Measurements from ENCODE around the gene CACHD1.

DNA sequence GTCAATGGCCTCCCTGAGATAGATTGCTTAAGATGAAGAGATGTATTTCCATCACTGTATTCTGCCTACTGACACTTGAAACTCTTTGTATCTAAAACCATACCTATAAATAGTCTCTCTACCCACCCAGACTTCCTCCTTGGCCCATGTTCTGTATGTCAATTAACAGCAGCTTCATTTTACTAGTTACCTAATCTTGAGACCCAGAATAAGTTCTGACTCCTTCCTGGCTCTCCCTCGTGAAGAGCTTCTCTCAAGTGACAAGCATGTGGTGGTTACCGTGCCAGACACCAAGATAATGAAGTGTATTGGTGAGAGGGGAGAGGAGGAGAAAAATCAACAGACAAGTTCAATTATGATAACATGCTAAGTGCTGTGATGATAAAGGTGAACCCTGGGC, 146.1 kb downstream of the CACHD1 start:
- TF ChIP-seq RFX5 (IDR thresholded peaks at IDR 0.05; ENCODE audit: borderline replicate concordance, low read depth, low read length) (no peak), CREB1 (IDR thresholded peaks at IDR 0.05) (no peak), EZH2 (IDR thresholded peaks at IDR 0.05; ENCODE audit: low read depth, low read length, severe bottlenecking) (no peak), POLR2A (IDR thresholded peaks at IDR 0.05; ENCODE audit: control extremely low read depth in 1 of 2, low read depth in 2 of 2, low read length in 2 of 2) (no peak), EGR1 (IDR thresholded peaks at IDR 0.05; ENCODE audit: borderline replicate concordance, low read depth, low read length) (no peak)
- TF ChIP-seq, protein P1, sequence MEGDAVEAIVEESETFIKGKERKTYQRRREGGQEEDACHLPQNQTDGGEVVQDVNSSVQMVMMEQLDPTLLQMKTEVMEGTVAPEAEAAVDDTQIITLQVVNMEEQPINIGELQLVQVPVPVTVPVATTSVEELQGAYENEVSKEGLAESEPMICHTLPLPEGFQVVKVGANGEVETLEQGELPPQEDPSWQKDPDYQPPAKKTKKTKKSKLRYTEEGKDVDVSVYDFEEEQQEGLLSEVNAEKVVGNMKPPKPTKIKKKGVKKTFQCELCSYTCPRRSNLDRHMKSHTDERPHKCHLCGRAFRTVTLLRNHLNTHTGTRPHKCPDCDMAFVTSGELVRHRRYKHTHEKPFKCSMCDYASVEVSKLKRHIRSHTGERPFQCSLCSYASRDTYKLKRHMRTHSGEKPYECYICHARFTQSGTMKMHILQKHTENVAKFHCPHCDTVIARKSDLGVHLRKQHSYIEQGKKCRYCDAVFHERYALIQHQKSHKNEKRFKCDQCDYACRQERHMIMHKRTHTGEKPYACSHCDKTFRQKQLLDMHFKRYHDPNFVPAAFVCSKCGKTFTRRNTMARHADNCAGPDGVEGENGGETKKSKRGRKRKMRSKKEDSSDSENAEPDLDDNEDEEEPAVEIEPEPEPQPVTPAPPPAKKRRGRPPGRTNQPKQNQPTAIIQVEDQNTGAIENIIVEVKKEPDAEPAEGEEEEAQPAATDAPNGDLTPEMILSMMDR (IDR thresholded peaks at IDR 0.05; ENCODE audit: control extremely low read depth in 1 of 3, insufficient read depth in 1 of 3, low read depth in 1 of 3, low read length in 3 of 3): no peak

All from H1 (cell line).